WI38 (cell line): ENCODE results near the gene ITM2C.

Experiments used
- H3K4me3 ChIP-seq: 2 replicates; pipeline ENCODE4 v1.5.1; 2011; ENCODE audit warnings: low read depth, mild to moderate bottlenecking, control low read depth, low read length
- TF ChIP-seq, protein P1 (sequence below): IDR thresholded peaks from 2 replicates; pipeline ENCODE4 v1.5.1; 2012; ENCODE audit warnings: low read depth, mild to moderate bottlenecking, control low read depth, low read length

The ITM2C gene, protein sequence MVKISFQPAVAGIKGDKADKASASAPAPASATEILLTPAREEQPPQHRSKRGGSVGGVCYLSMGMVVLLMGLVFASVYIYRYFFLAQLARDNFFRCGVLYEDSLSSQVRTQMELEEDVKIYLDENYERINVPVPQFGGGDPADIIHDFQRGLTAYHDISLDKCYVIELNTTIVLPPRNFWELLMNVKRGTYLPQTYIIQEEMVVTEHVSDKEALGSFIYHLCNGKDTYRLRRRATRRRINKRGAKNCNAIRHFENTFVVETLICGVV

DNA sequence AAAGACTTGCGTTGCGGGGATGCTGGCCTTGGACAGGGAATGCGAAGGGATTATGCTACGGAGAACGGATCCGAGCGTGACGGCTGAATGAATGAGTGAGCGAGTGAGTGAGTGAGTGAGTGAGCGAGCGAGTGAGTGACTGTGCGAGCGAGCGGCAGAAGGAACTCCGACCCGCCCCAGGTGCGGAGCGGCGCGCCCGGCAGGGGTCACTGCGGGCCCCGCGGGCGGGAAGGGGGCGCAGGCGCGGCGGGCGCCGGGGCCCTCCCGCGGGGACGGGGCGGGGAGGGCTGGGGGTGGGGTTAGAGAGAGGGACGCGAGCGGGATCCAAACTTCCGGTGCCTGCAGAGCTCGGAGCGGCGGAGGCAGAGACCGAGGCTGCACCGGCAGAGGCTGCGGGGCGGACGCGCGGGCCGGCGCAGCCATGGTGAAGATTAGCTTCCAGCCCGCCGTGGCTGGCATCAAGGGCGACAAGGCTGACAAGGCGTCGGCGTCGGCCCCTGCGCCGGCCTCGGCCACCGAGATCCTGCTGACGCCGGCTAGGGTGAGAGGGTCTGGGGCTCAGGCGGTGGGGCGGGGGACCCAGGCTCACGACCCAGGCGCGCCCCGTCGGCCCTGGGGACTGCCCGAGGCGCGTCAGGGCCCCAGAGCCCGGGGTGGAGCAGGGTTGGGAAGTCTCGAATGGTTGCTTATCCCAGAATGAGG, at the start of gene ITM2C:
ITM2C (plus strand) TSS at position 338 of the 702 bp plus-strand sequence; CDS start at position 422, 84 bp downstream.
- TF ChIP-seq, protein P1, sequence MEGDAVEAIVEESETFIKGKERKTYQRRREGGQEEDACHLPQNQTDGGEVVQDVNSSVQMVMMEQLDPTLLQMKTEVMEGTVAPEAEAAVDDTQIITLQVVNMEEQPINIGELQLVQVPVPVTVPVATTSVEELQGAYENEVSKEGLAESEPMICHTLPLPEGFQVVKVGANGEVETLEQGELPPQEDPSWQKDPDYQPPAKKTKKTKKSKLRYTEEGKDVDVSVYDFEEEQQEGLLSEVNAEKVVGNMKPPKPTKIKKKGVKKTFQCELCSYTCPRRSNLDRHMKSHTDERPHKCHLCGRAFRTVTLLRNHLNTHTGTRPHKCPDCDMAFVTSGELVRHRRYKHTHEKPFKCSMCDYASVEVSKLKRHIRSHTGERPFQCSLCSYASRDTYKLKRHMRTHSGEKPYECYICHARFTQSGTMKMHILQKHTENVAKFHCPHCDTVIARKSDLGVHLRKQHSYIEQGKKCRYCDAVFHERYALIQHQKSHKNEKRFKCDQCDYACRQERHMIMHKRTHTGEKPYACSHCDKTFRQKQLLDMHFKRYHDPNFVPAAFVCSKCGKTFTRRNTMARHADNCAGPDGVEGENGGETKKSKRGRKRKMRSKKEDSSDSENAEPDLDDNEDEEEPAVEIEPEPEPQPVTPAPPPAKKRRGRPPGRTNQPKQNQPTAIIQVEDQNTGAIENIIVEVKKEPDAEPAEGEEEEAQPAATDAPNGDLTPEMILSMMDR: peak; percentile 32; the same call in 1 of the 2 replicates
- peak within 1 kb of the TSS; percentile 87 for H3K4me3 ChIP-seq

DNA sequence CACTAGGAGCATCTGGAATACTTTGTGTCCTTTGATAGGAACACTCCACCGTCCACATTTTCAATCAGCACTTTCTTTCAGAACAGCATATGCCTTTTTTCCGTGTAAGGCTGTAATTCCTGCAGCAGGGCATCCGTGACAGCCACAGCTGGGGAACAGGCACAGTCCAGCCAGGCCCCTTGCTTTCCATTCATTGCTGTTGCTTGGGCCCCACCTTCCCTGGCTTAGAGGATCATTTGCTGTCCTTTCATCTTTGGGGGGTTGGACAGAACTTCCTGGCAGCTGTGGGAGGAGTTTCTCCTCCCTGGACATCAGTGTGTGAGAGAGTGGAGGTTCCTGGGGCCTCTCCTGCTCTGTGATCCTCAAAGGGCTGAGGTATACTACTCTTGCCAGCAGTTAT, 49.7 kb upstream of the ITM2C start:
- no peak overlapping the region for H3K4me3 ChIP-seq
- TF ChIP-seq, protein P1: no peak

DNA sequence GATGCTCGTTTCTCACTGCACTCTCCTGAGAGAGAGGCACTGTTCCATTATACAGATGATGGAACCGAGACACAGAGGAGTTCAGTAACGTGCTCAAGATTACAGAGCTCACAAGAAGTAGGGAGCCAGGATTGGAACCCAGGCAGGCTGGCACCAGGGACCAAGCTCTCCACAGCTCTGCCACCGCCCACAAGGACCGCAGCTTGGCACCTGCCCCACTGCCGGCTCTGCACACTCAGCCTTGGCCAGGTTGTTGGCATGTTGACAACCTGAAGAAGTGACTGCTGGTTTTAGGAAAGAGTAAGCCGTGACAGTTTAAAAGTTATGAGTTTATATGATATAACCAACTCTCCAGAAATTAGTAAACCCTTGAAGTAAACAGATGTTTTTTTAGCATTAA, 48.0 kb upstream of the ITM2C start:
- TF ChIP-seq, protein P1: no peak
- no peak overlapping the region for H3K4me3 ChIP-seq

DNA sequence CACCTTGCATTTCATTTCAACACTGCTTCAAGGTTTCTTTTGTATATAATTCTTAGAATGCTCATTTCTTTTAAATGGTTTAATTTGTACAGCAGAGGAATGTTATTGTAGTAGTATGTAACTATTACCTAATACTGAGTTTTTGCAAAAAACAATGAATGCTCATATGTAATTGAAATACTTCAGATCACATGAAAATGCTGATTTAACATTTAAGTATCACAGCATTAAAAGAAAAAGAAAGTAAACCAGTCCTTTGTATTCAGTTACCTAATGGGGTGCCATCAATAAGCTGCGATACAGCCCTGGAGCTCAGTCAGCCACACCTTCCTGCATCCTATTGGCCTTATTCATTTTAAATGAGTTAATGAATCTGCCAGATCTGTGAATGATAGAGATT, 45.3 kb upstream of the ITM2C start:
- TF ChIP-seq, protein P1: no peak
- no peak overlapping the region for H3K4me3 ChIP-seq

DNA sequence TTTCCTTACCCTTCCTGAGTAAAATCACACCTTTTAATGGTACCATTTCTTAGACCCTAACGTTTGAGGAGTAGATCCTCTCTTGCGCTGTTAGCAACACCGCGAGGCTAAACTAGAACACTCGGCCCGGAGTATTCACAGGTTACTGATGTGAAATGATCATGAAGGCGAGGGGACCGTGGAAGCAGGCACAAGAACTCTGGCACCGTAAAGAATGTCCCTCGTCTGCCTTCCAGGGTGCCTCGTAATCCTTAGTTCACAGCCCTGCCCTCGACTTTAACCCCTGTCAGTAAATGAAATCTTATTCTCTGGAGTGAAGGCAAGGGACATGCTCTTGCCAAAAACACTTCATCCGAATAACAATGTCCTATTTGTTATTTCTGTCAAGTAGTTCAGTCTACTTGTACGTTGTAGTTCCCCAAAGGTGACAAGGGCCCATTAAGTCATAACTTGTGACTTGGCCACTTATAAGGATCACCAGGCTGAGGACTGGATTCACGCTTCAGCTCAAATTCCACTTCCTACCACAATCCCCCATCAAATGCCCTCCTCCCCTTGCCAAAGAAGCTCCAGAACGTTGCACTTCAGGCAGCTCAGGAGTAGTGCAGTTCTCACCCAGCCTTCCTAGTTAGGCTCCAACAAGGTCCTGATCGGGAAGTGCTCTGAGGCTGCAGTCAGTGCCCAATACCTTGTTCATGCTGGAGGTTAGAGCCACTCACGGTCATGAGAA, 43.3 kb upstream of the ITM2C start:
- TF ChIP-seq, protein P1: no peak
- no peak overlapping the region for H3K4me3 ChIP-seq

DNA sequence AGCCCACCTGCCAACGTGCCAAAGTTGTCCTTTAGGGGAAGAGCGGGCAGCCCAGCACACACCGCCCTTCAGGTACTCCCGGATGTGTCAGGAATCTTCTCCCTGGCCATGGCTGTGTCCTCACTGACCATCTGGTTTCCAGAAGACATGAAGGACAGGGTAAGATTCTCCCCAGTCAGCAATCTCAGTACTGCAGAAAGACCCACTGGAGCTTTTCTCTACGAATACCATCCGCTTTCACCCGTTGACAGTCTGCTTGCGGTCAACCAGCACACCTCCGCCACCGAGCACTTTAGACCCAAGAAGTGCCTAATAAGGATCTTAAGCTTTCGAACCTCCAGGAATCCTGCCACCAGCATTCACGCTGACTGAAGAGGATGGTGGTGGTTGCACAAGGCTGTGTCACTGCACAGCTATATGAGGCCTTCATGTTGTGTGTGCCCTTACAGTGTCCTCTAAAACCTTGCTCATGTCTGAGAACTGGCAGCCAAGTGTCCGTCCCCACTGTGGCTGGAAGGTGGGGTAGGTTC, 42.7 kb upstream of the ITM2C start:
- TF ChIP-seq, protein P1: no peak
- no peak overlapping the region for H3K4me3 ChIP-seq
